Esophagus squamous epithelium (tissue), 4 donors: ENCODE results near the gene ACOX2.

ENCODE experiments used
- POLR2A ChIP-seq, 4 donors: fragments of 450-650 bp; IDR thresholded peaks; one replicate each; pipeline ENCODE4 v1.6.1; 2017; ENCODE audit warnings: antibody characterized with exemption in 4 of 4, mild to moderate bottlenecking in 4 of 4, moderate library complexity in 3 of 4
- TF ChIP-seq, protein P1 (sequence below), 6 experiments: fragments of 450-650 bp in 4 of 6; fragments of 200-600 bp in 2 of 6; sonication (generic) in 2 of 6; IDR thresholded peaks; one replicate each; pipeline ENCODE4 v1.5.1; 2016 to 2019; ENCODE audit warnings: antibody characterized with exemption in 6 of 6, mild to moderate bottlenecking in 4 of 6, moderate library complexity in 4 of 6

DNA sequence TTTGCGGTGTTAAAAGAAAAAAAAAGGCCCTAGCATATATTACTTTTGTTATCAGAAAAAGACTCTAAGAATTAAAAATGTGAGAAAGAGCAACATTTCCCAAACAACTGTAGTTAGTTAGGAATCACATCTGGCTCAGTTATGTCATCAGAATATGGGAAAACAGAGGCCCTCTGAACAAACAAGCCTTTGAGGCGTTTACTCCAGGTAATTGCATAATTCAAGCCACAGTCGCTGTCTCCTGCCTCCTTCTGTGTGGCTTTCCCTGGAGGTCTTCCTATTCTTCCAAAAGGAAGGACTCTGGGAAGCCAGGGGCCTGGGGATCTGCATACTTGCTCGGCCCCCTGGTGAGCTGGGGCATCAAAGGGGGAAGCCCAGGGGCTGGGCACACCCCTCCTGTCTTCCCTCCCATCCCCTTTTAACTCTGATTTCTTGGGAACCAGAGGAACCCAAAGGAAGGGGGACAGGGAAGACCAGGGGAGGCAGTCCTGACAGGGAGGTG is 43.9 kb upstream of the ACOX2 start:
- TF ChIP-seq, protein P1, sequence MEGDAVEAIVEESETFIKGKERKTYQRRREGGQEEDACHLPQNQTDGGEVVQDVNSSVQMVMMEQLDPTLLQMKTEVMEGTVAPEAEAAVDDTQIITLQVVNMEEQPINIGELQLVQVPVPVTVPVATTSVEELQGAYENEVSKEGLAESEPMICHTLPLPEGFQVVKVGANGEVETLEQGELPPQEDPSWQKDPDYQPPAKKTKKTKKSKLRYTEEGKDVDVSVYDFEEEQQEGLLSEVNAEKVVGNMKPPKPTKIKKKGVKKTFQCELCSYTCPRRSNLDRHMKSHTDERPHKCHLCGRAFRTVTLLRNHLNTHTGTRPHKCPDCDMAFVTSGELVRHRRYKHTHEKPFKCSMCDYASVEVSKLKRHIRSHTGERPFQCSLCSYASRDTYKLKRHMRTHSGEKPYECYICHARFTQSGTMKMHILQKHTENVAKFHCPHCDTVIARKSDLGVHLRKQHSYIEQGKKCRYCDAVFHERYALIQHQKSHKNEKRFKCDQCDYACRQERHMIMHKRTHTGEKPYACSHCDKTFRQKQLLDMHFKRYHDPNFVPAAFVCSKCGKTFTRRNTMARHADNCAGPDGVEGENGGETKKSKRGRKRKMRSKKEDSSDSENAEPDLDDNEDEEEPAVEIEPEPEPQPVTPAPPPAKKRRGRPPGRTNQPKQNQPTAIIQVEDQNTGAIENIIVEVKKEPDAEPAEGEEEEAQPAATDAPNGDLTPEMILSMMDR (IDR thresholded peaks at IDR 0.05): no peak
- TF ChIP-seq POLR2A (IDR thresholded peaks at IDR 0.05): no peak
